Activated CD4-positive, CD25-positive, alpha-beta regulatory T cell treated with anti-CD3 and anti-CD28 coated beads, Interleukin-2, amount 50 U/mL, for 72 hours (primary cell): ENCODE results near the gene GFRA1.
"Not testable (repeated sequence)": the region's sequence is repeated elsewhere in the genome, so short reads cannot be mapped to it uniquely, and the experiment has no call there.

Source experiments
- DNase-seq: peaks from one replicate; pipeline ENCODE4 v3.0.0; 2021

Gene GFRA1

DNA sequence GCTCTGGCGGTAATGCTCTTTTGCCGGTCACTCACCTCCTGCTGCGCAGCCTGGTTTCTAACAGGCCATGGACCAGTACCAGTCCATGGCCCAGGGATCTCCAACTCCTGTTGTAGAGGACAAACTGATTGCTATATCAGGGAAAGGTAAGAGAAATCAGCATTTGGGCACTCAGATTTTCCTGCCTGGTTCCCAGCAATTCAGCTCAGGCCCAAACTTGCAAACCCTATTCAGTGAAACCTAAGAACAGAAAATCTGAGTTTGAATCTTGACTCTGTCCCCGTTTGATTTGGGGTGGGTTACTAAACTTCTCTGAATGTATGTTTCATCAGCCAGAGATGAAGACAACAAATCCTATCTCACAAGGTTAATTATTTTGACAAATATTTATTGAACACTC, 77.4 kb downstream of the GFRA1 start:
- no peak for DNase-seq

DNA sequence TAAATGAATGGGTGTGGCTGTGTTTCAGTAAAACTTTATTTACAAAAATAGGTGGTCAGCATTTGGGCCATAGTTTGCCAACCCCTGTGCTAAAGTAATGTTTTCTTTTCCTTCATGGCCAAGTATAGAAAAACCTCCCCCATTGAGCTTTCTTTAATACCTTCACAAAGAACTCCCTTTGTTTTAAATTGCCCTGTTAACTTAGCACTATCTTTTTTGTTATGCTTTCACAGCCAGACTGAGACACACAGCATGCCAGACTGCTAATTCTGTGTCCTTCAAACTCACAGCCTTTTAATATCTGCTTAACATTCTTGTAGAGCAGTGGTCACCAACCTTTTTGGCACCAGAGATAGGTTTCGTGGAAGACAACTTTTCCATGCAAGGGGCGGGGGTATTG, 78.0 kb downstream of the GFRA1 start:
- DNase-seq, result no peak

DNA sequence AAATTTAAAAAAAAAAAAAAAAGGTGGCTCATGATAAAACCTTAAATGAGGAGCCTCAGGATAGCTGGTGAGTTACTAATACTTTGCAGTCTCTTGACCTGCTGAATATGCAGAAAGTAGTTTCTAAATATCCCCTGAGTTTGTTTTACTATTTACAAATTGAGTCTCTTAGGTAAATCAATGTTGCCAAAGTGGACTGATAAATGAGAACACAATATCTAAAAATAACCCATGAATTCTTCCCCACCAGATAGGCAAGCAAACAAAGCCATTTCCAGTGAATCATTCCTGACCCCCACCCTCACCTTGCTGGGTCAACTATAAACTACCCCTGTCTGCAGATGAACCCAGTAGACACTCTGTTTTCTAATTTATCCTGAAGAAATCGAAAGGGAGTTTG, 78.9 kb downstream of the GFRA1 start:
- DNase-seq, result no peak

DNA sequence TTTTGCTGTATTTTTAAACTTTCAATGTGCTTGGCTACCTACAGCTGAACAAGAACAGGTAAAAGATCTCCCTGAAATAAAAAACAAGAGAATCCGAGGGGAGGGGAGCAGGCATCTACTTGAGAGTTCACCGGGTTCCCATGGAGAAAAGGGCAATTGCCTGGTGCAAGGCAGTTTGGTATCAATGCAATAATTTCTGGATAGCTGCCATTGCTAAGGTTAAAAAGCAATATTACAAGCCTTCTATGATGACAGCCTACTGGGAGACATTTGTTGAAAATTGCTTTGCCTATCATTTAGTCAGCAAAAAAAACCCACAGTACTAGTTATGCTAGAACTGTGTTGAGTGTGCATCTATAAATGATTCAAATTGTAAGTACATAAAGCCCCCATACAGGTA, 82.1 kb downstream of the GFRA1 start:
- DNase-seq, result no peak

DNA sequence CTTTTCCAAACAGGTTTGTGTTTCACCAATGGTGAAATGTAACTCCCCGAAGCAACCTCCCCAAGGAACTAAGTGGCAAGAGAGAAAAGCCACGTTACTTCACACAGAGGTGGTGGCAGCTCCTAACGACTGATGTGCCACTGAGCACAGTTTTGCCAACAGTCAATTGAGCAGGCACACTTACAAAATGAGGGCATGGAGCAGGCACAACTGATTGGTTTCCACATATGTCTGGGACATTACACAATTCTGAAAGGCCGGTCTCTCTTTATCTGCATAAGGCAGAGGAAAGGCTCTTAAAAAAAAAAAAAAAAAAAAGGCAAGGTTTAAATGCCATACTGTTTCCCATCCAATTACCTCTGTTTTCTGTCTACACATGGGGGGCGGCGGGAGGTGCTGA, 86.7 kb downstream of the GFRA1 start:
- no peak for DNase-seq

DNA sequence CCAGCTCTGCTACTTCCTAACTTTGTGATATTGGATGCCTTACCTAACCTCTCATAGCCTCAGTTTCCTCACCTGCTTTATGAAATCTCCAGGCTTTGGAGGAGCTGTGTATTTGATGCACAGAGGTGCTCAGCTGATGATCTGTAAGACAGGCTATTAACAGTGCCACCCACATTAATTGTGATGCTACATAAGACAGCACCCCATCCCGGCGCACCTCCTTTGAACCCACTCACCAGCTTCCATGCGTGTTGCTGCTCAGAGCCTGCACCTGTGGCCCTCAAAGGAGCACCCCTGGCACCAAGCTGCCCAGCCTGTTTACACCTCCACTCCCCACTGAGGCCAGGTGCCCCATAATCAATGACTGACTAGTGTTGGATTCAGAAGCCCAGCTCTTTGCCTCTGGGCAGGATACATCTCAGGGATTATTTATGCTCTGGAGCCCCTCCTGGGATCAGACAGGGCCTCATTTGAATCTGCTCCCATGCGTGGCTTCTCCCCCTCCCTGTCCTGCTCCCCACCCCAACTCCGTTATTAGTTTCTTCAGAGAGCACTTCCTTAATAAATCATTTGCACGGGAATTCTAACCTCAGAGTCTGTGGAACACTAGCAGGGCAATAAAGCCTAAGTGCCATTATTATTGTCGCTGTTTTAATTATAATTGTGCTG, 87.7 kb downstream of the GFRA1 start:
- DNase-seq, result no peak

DNA sequence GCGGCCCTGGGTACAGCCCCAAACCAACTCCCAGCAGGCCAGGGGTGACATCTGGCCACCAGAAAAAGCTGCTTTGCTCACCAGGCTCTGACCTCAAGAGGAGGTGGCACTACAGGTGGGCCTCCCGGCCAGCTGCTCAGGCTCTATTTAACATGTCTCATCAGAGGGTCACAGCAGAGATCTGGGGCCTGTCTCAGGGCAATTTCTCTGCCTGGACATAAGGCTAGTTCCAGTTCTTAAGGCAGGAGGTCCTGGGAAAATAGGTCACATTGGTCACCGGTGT, 88.6 kb downstream of the GFRA1 start:
- DNase-seq, result no peak

DNA sequence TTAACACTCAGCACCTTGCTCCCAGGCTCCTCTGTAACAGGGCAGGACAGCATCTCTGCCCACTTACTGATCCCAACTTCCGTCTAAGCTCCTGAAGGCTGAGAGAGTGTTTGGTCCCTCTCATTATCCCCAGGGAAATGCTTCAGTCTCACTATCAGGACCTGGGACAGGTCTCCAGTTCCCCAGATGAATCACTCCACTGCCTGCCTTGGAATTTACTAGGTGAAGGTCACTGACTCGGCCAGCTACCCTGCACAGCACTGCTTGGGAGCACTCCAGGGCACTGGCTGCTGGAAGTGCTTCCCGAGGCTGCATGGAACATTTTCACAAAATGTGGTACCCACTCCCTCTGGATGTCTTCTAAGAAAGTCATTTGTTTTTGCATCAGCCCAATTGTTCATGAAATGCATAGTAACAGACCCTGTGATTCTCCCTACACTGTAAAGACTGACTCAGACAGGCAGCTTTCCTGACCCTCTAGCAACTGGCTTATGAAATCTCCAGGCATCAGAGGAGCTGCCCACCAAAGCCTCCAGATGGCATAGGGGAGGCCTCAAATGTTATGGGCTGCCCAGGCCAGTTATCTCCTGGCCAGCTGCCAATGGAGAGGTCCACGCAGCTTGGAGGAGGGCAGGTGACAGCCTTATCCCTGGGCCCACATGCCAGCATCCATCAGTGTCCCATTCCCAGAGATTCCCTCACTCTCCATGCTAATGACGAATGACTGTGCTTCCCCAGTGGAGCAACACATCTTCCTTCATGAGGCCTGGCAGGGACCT, 89.1 kb downstream of the GFRA1 start:
- DNase-seq, result no peak

DNA sequence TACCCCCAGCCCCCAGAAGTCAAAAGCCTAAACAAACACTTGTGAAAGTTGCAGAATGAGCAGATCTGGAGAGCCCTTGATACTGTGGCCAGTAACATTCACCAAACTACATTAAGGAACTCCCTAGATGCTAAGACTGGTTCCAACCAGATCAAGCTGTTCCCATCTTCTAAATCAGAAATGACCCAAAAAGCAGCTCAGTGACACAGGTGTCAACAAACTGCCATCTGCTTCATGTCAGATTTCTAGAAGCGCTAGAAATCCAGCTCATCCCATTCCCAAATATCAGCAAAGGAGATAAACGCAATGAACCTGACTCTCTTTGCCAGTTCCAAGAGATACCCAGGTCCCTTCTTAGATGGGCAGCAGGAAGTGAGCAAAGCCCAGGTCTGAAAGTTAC, 90.6 kb downstream of the GFRA1 start:
- no peak for DNase-seq

DNA sequence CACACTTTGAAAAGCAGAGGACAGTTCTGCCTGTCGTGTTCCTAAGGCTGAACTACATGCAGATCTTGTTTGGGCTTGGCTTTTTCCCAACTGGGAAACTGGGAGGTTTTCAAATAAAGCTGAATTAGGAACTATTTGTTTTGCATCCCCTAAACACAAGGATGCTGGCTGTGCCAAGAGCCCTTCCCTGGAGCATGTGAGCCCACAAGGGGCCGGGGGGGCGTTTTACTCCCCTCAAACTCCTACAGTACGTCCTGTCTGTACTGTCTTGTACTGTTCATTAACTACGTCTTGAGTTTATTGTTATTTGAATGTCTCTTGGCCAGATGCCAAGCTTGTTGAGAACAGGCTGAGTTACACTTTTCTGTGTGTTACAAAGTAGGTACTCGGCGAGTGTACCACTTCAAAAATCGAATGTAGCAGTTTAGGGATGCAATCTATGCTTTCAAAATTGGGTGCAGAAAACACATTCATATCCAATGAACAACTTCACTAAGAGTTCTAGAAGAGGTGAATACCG, 94.9 kb downstream of the GFRA1 start:
- DNase-seq, result no peak

DNA sequence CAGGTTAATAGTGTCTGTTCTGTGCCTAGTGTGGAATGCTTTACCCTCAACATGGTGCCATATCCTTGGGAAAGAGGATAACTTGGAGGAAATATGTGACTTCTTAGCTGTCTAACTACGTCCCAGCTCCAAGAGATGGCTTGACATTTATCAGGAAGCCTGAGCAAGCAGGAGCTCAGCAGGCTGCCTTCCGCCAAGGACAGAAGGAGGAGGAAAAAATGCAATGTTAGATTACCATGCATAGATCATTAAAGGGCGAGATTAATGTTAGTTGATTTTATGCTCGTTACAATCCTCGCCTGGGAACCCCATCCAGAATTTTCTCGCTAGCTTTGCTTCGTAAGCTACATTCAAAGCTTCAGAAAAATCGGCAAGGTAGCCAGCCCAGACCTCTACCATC, 97.8 kb downstream of the GFRA1 start:
- no peak for DNase-seq

DNA sequence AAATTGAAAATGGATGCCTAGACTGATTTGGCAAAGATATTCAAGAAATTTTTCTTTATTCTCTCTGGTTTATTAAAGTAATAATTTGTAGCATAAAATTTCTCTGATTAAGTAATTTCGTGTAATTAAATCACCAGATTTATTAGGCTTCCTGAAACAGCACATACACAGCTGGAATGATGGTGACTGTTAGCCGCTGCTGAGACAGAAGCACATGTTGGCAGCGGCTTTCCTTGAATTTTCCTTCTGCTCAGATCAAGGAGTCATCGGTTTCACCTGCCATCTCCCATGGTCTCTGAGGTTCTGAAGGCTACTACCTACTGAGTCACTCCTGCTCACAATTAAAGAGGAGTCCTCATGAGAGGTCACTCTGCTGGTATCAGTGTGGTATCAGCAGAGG, 101.5 kb downstream of the GFRA1 start:
- DNase-seq, result no peak

DNA sequence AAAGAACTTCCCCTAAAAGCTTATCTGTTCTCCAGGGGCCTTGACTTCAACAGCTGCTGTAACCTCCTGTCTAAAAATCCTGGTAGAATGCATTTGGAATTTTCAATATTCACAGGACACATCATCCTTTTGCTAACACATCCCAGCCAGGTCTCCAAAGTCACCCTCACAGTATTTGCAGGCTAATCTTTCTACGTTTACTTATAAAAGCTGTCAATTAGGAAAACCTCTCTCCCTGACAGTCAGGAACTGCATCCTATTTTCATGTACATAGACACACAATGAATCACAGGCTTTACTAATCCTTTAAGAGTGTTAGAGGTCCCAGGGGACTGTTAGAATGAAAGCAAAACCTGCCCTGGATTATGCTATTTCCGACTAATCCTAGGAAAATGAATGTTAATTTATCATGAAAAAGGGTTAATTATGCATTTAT, 102.2 kb downstream of the GFRA1 start:
- no peak for DNase-seq

DNA sequence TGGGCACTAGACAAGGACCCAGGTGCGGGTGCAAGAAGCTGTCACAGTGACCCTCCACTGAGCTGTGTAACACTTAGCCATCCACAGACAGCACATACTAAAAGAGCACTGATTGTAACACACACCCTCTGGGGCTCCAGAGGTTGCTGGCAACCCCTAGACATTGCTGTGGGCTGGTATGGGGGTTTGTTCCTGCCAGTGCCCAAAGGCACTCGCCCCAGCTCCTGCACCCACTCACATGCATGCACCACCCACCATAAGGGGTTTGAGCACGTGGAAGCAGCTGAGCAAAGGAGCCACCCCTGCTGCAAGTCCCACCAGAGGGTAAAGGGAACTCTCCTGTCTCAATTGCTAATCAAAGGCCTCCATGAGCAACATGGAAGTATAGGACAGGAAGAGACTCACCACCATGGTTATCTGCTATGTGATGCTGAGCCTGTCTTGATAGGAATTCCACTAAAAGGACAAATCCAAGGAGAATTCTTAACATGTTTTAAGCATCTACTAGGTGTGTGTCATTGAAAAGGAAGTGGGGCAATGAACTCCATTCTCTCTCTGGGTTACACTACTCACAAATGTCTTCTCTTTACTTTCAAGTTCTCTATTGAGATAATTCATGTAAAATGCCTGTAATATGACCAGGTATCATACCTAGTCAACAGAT, 103.1 kb downstream of the GFRA1 start:
- DNase-seq, result no peak

DNA sequence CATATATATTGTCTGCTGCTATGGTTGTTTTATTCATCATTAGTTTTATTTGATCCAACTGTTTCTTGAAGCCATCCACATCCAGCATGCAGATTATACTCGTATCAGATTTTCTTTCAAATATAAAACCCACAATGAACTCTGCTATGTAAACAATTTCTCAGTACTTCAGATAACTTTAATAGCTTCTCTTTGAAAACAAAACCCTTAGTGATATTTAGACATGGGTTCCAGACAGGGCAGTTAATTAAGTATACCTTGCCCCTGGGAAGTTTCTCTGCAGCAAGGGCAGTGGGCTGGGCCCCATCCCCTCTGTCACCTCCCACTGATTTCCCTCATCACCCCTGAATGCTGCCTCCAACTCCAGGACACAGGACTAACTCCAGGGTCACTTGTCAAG, 104.3 kb downstream of the GFRA1 start:
- no peak for DNase-seq

DNA sequence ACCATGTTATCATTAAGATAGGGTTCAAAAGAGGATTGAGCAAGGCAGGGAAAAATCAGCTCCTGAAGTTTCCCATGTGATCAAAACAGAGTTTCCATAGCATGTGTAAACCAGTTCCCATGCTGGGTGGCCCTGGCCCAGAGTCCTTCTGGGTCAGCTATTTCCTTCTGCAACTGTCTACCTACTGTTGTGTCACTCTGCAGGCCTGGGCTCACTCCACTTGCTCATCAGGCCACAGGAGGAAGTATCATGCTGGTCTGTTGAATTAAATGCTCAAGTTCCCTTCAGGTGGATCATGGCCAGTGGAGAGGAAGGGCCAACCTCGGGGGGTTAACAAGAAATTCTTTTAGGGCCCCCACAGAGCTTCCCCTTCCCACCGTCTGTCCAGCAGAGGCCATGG, 104.7 kb downstream of the GFRA1 start:
- DNase-seq, result no peak

DNA sequence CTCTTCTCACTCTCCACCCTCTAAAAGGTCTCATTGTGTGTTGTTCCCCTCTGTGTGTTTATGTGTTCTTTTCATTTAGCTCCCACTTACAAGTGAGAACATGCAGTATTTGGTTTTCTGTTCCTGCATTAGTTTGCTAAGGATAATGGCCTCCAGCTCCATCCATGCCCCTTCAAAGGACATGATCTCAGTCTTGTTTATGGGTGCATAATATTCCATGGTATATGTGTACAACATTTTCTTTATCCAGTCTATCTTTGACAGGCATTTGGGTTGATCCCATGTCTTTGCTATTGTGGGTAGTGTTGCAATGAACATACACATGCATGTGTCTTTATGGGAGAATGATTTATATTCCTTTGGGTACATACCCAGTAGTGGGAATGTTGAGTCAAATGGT, 107.1 kb downstream of the GFRA1 start:
- not testable (repeated sequence) for DNase-seq

DNA sequence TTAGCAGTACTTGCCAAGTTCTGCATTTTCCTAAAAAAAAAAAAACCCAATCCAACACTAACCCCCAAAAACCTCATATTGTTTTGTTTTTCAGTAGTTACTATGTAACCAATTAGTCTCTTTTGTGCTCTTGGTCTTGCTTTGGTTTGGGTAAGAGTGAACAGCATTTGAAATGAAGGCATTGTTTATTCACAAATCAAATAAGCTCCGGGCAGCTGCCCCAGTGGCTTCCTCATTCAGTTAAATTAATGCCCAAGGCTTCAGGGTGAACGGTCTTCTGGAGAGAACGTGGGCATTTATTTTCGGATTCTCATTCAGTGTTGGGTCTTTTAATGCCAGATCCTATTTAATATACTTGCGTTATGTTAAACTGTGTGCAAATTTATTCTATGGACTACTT, 108.7 kb downstream of the GFRA1 start:
- no peak for DNase-seq

DNA sequence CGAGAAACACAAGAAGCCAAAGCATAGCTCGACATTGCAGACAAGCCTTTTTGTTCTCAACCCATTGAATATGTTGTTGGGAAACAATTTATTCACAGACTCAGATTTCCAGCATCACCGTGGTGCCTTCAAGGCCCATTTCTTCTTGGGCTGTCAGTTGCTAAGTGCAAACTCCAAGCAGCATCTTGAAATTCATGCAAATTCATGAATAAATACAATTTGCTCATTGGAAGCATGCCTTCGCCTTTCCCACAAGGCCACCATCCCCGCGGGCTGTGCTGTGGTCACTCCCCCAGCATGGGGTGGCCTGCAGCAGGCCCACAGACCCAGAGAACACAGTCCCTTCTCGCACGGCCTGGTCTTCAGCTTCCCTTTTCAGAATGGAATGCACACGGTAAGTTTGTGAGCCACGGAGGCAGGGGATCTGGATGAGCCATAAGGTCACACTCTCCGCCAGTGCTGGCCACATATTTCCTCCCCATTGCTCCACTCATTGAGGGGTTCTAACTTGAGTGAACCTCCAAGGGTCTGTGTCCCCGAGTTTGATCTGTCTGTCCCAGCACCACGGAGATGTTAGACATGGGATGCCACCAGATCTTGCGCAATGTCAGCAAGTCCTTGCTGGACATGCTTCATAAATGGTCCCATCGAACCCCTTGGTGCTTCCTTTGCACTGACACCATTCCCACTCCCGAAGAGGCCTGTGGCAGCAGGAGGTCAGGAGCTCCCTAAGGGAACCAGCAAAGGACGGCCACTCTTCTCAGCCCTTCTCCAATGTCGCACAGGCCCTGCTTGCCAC, 109.5 kb downstream of the GFRA1 start:
- no peak for DNase-seq

DNA sequence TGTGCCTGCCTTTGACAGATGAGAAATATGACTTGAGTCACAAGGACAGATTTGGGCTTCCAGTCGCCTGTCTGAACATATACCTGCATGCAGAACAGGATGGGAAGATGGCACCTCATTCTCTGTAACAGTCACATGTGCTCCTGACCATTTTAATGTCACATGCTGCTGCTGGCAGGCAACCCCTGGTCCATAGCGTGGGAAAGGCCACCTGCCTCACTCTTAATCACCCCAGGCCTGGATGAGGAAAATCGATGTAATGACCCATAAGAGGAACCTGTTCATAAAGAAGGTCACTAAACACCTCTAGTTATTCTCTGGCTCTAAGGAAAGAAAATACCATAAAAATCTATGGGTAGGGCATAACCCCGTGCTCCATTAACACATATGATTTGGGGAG, 110.2 kb downstream of the GFRA1 start:
- no peak for DNase-seq

DNA sequence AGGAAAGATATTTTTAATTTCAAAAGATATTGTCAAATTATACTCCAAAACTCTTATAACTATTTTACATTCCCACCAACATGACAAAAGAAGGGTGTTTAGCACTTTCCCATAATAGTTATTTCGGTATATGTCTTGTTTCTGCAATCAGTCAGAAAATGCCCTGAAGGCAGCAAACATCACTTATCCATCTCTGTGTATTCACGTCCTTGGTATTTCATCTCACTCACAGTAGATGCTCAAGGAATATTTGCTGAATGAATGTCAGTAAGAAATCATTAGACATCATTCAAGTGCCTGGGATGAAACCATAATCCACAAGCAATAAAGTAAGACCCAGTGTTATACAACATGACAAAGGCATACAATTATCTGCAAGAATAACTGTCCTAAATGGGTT, 112.7 kb downstream of the GFRA1 start:
- no peak for DNase-seq

DNA sequence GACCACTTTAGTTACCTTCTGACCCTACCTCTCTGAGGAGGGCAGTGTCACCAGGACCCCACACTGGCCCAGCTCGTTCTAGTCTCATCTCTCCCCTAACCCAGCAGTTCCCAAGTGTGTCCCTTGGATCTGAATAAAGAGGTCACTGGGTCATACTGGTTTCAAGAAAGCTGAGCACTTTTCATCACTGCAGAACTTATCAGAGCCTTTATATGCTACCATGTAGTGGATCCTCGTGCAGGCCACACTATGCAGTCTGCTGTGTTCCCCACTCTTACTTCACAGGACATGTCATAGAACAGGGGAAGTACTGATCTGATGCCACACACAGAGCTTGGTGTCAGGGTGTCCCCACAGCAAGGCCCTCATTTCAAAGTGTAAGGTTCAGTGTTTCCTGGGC, 113.8 kb downstream of the GFRA1 start:
- DNase-seq, result no peak

DNA sequence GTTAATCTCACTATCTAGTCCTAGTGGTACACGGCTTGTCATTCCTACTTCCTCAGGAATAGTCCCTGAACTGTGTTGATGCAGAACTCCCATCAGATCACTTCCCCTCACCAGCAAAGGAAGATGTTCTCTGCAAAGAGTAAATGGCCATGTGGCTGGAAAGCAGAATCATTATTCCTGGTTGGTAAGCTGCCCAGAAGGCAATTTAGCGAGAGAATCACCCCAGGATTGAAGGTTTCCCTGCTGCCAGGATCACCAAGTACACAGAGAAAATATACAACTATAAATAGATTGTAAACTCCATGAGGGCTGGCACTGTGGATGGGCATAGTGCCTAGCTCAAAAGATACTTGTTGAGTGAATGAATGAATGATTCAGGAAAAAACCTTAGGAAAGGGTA, 115.0 kb downstream of the GFRA1 start:
- no peak for DNase-seq

DNA sequence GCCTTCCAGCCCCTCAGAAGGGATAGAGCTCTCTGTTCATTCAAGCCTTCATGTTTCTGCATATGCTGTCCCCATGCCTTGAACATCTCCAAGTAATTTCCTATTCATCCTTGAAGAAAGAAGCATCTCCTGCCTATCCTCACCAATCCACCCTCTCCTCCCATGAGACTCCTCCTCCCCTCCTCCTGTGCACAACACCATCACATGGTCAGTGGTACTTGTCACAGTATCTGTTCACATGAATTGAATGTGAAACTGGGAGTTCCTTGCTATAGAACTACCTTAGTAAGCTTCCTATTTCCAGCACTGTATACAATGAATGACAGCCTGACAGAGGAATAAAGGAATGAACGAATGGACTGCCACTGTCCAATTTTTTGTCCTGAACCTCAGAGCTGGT, 115.5 kb downstream of the GFRA1 start:
- no peak for DNase-seq
